GM21723 (cell line): ENCODE measurements around the gene PRPF31.
"Not testable (repeated sequence)": the region's sequence is repeated elsewhere in the genome, so short reads cannot be mapped to it uniquely, and the experiment has no call there.

Source experiments
- ATAC-seq: cut with Tn5 transposase; IDR thresholded peaks from one replicate; pipeline ENCODE4 v1.9.1; 2021; ENCODE audit warnings: mild to moderate bottlenecking, moderate library complexity; ENCODE audit not compliant: unreplicated experiment

PRPF31 gene, protein sequence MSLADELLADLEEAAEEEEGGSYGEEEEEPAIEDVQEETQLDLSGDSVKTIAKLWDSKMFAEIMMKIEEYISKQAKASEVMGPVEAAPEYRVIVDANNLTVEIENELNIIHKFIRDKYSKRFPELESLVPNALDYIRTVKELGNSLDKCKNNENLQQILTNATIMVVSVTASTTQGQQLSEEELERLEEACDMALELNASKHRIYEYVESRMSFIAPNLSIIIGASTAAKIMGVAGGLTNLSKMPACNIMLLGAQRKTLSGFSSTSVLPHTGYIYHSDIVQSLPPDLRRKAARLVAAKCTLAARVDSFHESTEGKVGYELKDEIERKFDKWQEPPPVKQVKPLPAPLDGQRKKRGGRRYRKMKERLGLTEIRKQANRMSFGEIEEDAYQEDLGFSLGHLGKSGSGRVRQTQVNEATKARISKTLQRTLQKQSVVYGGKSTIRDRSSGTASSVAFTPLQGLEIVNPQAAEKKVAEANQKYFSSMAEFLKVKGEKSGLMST

DNA sequence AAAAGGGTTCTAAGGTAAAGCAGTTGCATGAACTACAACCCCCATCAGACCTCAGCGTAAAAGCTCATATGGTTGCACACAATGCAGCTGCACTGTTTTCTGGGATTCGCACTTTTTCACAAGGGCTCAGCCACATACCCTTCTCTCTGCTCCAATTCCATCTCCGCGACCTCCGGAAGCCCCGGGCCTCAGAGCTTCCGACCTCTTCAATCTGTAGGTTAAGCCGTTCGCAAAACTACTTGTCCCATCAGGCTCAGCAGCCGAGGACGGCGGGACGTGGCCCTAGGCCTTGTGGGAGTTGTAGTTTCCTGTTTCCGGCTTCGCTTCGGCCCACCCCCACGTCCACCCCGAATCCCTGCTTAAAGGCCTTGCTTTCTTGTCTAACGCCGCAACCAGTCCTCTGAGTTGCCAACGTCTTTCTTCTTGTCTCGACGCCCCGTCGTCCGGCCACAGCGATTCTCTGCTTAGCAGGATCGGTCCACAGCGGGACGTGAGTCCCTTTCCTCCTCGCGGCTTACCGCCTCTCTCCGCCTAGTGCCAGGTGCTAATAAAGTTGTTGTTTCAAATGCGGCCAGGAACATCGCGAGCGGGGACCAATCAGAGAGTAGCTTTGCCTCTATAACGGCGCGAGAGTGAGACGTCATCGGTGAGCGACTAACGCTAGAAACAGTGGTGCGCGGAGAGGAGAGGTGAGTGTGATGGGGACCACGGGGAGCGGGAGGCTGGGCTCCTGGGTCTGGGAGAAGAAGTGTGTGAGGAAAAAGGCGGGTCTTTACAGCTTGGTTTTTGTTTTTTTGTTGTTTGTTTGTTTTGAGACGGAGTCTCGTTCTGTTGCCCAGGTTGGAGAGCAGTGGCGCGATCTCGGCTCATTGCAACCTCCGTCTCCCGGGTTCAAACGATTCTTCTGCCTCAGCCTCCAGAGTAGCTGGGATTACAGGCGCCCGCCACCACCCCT is at the start of gene PRPF31, which contains the start of gene TFPT:
PRPF31 (plus strand) TSS at position 646 of the 955 bp plus-strand sequence. CDS start 2,525 bp downstream, outside the sequence.
TFPT (minus strand) TSS at position 549 of the 955 bp plus-strand sequence; CDS start at position 161, 388 bp downstream.
- ATAC-seq = peak; percentile 84

DNA sequence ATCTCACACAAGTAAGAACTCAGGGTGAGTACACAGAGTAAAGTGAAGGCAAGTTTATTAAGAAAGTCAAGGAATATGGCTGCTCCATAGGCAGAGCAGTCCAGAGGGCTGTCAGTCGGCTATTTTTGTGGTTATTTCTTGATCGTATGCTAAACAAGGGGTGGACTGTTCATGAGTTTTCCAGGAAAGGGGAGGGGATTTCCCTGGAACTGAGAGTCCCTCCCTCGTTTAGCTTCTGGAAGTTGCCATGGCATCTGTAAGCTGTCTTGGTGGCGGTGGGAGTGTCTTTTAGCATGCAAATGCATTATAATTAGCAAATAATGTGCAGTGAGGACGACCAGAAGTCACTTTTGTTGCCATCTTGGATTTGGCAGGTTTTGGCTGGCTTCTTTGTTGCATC is 46.1 kb upstream of the PRPF31 start:
- ATAC-seq = no peak

DNA sequence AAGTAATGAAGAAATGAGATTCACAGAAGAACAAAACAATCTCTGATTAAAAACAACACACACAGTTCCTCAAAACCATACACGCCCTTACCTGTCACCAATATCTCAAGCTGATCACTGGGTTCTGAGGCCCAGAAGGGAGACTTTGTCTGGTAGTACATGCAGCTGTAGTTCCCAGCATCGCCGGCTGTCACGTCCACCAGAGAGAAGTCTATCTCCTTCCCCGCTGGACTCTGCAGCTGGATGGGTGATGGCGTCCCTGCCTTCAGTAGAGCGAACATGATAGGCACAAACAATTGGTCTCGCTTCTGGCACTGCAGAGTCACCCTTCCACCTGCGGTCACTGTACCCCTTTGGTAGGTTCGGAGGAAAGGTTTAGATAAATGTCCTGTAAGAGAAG is 41.7 kb upstream of the PRPF31 start:
- ATAC-seq = no peak

DNA sequence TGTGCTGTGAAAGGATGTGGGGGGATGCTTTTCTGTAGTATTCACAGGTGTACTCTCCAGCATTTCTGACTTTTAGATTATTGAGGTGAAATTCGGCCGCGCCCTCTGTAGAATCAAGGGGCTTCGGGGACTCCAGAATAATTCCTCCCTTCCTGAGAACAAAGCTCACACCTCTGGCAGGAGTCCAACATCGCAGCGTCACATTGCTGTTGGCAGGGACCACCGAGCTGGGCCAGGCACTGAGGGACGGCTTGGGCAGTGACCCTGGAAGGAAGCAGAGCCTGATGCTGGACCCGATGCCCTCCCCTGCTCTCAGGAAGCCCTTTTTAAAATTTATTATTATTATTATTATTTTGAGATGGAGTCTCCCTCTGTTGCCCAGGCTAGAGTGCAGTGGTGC is 40.7 kb upstream of the PRPF31 start:
- ATAC-seq = no peak

DNA sequence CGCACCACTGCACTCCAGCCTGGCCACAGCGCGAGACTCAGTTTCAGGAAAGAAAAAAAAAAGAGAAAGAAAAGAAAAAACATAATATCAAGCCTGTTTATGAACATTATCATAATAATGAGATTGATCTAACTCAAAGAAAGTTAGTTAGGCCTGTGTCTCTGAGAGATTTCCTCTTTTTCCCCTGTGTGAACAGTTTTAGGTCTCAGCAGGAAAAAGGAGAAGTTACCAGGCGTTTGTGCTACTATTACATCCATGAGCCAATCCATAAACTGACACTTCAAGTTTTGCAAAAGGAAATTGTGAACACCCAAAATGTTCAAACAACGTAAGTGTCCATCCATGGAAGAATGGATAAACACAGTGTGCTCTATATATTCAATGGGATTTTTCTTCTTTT is 38.2 kb upstream of the PRPF31 start:
- ATAC-seq = no peak

DNA sequence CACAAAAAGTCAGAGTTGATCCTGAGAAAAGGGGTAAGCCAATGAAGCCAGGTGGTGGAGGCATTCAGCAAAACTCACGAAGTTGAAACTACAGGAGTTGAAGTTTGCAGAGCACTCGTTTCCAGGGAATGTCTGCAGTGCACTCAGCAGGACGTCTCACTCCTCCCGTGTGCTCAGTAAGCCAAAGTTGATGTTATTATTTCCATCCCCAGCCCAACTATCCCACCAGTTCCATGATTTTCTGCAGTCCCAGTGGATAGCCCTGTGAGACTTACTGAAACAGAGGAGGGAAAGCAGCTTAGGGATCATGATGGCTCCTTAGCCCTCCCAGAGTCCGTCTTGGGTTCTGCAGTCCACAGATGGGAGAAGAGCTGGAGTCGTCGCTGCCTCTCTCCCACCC is 34.5 kb upstream of the PRPF31 start, which contains the start of gene TARM1:
TARM1 (minus strand) TSS at position 334 of the 400 bp plus-strand sequence; CDS start at position 309, 25 bp downstream.
- no peak for ATAC-seq

DNA sequence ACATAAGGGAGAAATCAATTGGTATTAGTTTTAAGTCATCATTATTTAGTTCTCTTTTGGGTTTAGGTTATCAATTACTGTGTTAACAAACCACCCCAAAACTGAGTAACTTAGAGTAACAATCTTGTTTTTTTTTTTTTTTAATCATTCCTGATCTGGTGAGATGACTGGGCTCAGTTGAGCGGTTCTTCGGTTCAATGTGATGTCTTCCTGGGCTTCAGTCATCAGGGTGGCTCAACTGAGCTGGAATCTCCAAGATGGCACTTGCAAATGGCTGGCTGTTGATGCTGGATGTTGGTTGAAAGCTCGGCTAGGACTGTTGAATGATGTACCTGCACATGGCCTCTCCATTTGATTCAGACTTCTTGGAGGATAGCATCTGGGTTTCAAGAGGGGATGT is 31.1 kb upstream of the PRPF31 start:
- no peak for ATAC-seq

DNA sequence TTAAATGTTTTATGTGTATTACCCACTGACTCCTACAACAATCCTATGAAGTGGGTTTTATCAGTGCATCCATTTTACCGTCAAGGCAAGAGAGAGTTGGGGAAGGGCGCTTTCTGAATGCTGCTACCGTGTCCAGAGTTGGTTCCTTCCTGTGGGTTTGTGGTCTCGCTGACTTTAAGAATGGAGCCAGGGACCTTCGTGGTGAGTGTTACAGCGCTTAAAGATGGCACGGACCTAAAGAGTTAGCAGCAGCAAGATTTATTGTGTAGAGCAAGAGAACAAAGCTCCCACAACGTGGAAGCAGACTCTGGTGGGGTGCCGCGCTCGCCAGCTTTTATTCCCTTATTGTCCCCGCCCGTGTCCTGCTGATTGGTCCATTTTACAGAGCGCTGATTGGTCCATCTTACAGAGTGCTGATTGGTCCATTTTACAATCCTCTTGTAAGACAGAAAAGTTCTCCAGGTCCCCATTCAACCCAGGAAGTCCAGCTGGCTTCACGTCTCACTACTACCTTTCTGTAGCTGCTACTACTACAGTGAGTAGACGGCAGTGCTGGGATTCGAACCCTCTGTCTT is 21.0 kb upstream of the PRPF31 start:
- no peak for ATAC-seq

DNA sequence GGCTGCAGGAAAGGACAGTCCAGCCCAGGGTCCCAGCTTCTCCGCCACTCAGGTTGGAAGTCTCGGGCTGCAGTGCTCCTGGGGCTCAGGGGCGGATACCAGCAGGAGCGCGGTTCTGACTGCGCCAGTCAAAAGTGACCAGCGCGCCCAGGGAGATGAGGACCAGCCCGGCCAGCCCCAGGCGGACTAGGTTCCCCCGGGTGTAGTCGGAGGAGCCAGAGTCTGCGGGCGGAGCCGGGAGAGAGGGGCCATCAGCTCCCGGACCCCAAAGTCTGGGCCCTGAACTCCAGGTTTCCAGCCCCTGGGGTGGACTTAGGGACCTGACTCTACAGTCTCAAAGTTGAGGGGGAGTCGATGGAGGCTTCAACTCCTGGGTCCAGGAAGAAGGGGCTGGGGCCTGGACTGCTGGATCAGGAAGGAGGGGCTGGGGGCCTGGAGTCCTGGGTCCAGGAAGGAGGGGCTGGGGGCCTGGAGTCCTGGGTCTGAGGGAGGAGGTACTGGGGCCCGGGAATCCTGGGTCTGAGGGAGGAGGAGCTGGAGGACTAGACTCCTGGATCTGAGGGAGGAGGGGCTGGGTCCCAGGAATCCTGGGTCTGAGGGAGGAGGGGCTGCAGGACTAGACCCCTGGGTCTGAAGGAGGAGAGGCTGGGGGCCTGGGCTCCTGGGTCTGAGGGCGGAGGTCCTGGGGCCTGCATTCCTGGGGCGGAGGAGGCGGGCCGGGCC is 20.3 kb upstream of the PRPF31 start:
- no peak for ATAC-seq

DNA sequence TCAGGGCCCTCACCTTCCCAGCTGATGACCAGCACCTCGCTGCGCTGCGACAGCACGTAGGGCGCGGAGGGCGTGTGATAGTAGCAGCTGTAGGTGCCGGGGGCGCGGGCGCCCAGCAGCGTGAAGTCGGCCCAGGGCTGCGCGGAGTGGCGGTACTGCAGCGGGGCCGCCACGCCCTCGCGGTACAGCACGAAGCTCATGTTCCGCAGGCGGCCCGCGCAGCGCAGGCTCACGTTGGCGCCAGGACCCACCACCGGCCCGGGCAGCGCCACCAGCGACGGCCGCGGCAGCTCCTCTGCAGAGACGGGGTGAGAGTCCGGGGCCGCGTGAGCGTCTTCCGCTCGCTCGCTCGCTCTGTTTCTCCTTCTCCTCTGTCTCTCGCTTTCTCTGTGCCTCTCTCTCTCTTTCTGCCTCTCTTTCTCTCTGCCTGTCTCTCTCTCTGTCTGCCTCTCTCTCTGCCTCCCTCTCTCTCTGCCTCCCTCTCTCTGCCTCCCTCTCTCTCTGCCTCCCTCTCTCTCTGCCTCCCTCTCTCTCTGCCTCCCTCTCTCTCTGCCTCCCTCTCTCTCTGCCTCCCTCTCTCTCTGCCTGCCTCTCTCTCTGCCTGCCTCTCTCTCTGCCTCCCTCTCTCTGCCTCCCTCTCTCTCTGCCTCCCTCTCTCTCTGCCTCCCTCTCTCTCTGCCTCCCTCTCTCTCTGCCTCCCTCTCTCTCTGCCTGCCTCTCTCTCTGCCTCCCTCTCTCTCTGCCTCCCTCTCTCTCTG is 19.5 kb upstream of the PRPF31 start:
- not testable (repeated sequence) for ATAC-seq

DNA sequence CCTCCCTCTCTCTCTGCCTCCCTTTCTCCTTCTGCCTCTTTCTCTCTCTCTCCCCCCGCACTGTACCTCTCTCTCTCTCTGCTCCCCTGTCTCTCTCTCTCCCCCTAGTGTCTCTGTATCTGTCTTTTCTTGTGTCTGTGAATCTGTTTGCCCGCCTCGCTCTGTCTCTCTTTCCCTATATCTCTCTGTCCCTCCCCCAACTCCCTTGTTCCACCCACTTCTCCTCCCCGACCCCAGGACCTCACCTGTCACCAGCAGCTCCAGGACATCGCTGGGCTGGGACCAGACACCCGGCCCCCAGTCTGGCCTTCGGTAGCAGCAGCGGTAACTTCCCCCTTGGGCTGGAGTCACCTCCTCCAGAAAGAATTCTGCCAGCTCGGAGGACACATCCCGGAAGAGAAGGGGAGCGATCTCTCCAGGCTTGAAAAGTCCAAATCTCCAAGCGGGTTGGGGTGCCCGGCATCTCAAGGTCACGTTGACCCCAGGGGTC is 18.9 kb upstream of the PRPF31 start:
- no peak for ATAC-seq

DNA sequence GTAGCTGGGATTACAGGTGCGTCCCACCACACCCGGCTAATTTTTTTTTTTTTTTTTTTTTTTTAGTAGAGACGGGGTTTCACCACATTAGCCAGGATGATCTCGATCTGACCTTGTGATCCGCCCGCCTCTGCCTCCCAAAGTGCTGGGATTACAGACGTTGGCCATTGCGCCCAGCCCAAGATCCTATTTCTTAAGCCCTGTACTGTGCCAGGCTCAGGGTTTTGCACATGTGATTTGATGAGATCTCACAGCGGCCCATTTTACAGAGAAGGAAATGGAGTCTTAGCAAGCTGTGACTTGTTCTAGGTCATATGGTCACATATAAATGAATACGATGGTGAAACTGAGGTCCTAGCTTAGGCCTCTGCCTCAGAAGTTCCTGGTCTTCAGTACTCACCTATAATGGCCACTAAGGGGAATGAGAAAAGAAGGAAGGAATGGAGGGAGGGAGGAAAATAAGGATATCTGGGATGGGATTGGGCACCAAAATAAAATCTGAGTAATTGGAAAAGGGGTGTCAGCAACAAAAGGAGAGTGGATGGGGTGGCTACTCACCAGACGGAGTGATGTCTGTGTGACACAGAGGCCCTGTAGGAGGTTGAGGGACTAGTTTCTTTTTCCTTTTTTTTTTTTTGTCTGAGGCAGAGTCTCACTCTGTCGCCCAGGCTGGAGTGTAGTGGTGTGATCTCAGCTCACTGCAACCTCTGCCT is 16.2 kb upstream of the PRPF31 start:
- ATAC-seq = no peak

DNA sequence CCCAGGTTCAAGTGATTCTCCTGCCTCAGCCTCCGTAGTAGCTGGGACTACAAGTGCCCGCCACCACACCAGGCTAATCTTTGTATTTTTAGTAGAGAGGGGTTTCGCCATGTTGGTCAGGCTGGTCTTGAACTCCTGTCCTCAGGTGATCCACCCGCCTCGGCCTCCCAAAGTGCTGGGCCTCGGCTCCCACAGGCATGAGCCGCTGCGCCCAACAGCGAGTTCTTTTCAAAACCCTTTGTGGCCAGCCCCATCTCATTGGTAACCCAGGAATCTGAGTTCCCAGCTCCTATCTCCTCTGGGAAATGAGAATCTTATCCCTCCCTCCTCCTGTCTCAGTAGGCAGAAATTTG is 15.7 kb upstream of the PRPF31 start:
- not testable (repeated sequence) for ATAC-seq

DNA sequence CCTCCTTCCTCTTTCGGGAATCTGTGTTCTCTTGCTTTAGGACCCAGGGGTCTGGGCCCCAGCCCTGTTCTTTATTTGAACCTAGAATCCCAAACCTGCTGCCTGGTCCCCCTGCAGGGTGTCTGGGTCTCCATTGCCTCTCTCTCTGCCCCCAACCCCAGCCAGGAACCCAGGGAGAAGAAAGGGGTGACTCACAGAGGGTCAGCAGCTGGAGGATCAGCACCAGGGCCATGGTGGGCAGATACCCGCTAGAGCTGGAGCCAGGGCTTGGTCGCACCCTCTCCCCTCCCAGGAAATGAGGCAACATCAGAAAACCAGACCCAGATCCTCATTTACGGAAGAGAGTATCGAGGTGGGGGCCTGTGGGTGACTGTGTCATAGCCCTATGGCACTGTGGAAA is 15.0 kb upstream of the PRPF31 start, which contains the start of gene OSCAR:
OSCAR (minus strand) TSS at position 243 of the 400 bp plus-strand sequence; CDS start at position 232, 11 bp downstream.
- no peak for ATAC-seq

DNA sequence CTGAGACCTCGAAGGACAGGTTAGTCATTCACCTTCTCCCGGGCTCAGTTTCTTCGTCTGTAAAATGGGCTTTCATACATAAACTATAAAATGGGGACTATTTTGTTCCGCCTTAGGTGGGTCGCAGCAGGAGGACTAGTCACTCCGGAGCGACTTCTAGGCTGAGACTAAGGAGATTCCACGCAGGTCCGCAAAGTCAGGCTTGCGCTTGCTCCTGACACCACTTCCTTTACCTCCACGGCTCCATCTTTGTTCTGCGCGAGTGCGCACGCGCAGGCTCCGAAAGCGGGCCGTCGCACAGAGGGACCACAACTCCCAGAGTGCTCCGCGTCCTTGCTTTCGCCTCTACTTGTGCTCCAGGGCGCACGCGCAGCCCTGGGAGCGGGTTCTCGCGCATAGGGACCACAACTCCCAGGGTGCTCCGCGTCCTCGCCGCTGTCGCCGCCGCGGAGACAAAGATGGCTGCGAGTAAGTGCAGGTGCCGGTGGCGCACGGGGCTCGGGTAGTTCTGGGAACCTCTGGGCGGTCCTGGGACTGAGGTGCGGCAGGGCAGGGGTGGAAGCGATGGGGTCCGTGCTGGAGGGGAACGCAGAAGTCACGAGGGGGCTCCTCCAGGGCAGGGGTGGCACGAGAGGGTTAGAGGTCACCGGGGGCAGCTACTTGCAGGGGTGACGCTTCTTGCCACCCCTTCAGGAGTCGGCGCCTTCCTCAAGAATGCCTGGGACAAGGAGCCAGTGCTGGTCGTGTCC is 13.0 kb upstream of the PRPF31 start, which contains the start of gene NDUFA3:
NDUFA3 (plus strand) TSS at position 435 of the 749 bp plus-strand sequence; CDS start at position 459, 24 bp downstream.
- ATAC-seq = peak; percentile 89

DNA sequence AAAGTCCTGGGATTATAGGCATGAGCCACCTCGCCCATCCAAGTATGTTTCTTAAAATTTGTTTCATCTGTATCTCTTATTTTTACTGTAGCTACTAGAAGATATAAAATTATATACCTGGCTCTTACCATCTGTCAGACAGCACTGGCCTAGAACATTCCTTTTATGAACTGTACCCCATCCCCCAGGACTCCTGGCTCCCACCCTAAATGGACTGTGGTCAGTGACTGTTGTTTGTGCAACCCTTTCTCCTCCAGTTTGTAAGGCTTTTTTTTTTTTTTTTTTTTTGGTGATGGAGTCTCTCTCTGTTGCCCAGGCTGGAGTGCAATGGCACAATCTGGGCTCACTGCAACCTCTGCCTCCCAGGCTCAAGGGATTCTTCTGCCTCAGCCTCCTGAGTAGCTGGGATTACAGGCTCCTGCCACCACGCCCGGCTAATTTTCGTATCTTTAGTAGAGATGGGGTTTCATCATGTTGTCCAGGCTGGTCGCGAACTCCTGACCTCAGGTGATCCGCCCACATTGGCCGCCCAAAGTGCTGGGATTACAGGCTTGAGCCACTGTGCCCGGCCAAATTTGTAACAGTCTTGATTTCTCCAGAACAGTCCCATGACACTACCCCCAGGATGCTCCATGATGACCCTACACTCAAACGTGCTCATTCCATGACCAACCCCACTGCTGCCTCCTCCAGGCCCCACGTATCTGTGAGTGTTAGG is 10.4 kb upstream of the PRPF31 start:
- ATAC-seq = no peak

DNA sequence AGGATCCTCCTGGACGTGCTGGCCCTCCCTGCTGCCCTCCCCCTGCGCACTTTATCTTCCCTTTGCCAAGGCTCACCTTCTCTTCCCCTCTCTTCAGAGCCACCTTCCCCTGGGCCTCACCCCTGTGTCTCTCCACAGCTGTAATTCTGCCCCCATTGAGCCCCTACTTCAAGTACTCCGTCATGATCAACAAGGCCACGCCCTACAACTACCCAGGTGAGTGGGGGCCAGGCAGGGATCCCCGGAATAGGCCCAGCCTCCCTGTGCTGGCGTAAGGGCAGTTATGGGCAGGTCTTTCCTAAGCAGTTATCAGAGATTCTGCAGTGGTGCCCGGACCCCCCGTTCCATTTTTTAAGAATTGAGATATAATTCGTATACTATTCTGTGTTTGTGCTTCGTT is 9.8 kb upstream of the PRPF31 start:
- ATAC-seq = no peak
